SK-N-SH (cell line): ENCODE results near the gene TIAM2. TPM values are rescaled to one million over a fixed set of nuclear protein-coding genes. Genes with fewer than 3 reads are reported as not detected.

Source experiments
- CTCF ChIA-PET: fragments of 300-600, 350-600 bp; formaldehyde crosslinking; extraction: SDS; loops from one replicate; lab custom pipeline; 2021; lab: Yijun Ruan, JAX
- POLR2A ChIA-PET: fragments of 350-600 bp; sonication (Branson Sonifier 250); formaldehyde crosslinking; extraction: SDS; loops from one replicate; lab custom pipeline; 2020; ENCODE audit warnings: antibody characterized with exemption, inconsistent platforms; lab: Yijun Ruan, JAX
- DNase-seq: peaks from one replicate; pipeline ENCODE4 v3.0.0; 2012
- H2AFZ ChIP-seq: fragments of 200-600 bp; sonication (generic); 2 replicates; pipeline ENCODE4 v1.8.1; 2016; ENCODE audit warnings: antibody characterized with exemption, mild to moderate bottlenecking, low read depth
- H3F3A ChIP-seq: fragments of 200-600 bp; sonication (generic); replicated peaks from 2 replicates; pipeline ENCODE3; 2016; ENCODE audit warnings: antibody characterized with exemption, mild to moderate bottlenecking; ENCODE audit not compliant: insufficient read depth
- H3K27ac ChIP-seq, 2 experiments: fragments of 200-500 bp in 1 of 2; fragments of 200-600 bp in 1 of 2; sonication (Bioruptor generic) in 1 of 2; sonication (generic), shearing (Covaris generic) in 1 of 2; 2 replicates each; pipeline versions ENCODE4 v1.5.1 to v1.6.1; 2014 to 2016; ENCODE audit warnings: low read depth in 2 of 2, inconsistent platforms in 1 of 2, low read length in 1 of 2, mild to moderate bottlenecking in 1 of 2, mixed read lengths in 1 of 2
- H3K27me3 ChIP-seq: fragments of 200-600 bp; sonication (generic), shearing (Covaris generic); 2 replicates; pipeline ENCODE4 v1.6.1; 2016; ENCODE audit warnings: mixed run types; ENCODE audit not compliant: insufficient read depth
- H3K36me3 ChIP-seq, 2 experiments: fragments of 200-500 bp in 1 of 2; fragments of 200-600 bp in 1 of 2; sonication (Bioruptor generic) in 1 of 2; sonication (generic) in 1 of 2; replicated peaks in 1 of 2; 2 replicates each; pipeline versions ENCODE3 to v1.5.1; 2014 to 2016; ENCODE audit warnings: low read length in 1 of 2, mild to moderate bottlenecking in 1 of 2; ENCODE audit not compliant: insufficient read depth in 2 of 2, control insufficient read depth in 1 of 2
- H3K4me1 ChIP-seq, 2 experiments: fragments of 200-500 bp in 1 of 2; fragments of 200-600 bp in 1 of 2; sonication (Bioruptor generic) in 1 of 2; sonication (generic), shearing (Covaris generic) in 1 of 2; 2 replicates each; pipeline versions ENCODE4 v1.5.1 to v1.6.1; 2014 to 2016; ENCODE audit warnings: low read depth in 1 of 2, low read length in 1 of 2, mixed run types in 1 of 2; ENCODE audit not compliant: insufficient read depth in 2 of 2, control insufficient read depth in 1 of 2
- H3K4me2 ChIP-seq: fragments of 200-600 bp; sonication (generic), shearing (Covaris generic); 2 replicates; pipeline ENCODE4 v1.6.1; 2017; ENCODE audit warnings: mixed run types
- H3K4me3 ChIP-seq, 2 experiments: fragments of 200-500 bp in 1 of 2; fragments of 200-600 bp in 1 of 2; sonication (Bioruptor generic) in 1 of 2; sonication (generic), shearing (Covaris generic) in 1 of 2; 2 replicates each; pipeline versions ENCODE4 v1.5.1 to v1.8.1; 2014 to 2016; ENCODE audit warnings: low read depth in 2 of 2, inconsistent platforms in 1 of 2, low read length in 1 of 2, mild to moderate bottlenecking in 1 of 2, mixed read lengths in 1 of 2, moderate library complexity in 1 of 2
- H3K79me2 ChIP-seq: fragments of 200-600 bp; sonication (generic); 2 replicates; pipeline ENCODE4 v1.8.1; 2017; ENCODE audit warnings: mild to moderate bottlenecking; ENCODE audit not compliant: insufficient read depth
- H3K9ac ChIP-seq: fragments of 200-600 bp; sonication (generic); 2 replicates; pipeline ENCODE4 v1.6.1; 2017; ENCODE audit warnings: mixed run types
- H3K9me2 ChIP-seq: fragments of 200-600 bp; sonication (generic); 2 replicates; pipeline ENCODE4 v1.6.1; 2017; ENCODE audit warnings: mixed run types
- H3K9me3 ChIP-seq: fragments of 200-600 bp; sonication (generic); 2 replicates; pipeline ENCODE4 v1.6.1; 2017; ENCODE audit warnings: mixed run types, mild to moderate bottlenecking, moderate library complexity
- H4K20me1 ChIP-seq: fragments of 200-600 bp; sonication (generic); 2 replicates; pipeline ENCODE4 v1.6.1; 2017; ENCODE audit warnings: mild to moderate bottlenecking, mixed run types; ENCODE audit not compliant: insufficient read depth
- EP300 ChIP-seq, 2 experiments: IDR thresholded peaks; 2 replicates each; pipeline versions ENCODE4 v1.4.0 to v1.6.1; 2012; ENCODE audit warnings: borderline replicate concordance in 1 of 2, low read depth in 1 of 2, low read length in 1 of 2
- FOSL2 ChIP-seq: IDR thresholded peaks from 2 replicates; pipeline ENCODE4 v1.4.0; 2012; ENCODE audit warnings: low read depth, mild to moderate bottlenecking, moderate library complexity, borderline replicate concordance
- GATA2 ChIP-seq: sonication (generic); formaldehyde crosslinking; IDR thresholded peaks from 2 replicates; pipeline ENCODE4 v1.5.0; 2020; ENCODE audit warnings: mild to moderate bottlenecking, missing genetic modification reagents
- JUND ChIP-seq: IDR thresholded peaks from 2 replicates; pipeline ENCODE4 v1.4.0; 2012
- PBX3 ChIP-seq: IDR thresholded peaks from 2 replicates; pipeline ENCODE4; 2012
- TCF12 ChIP-seq: IDR thresholded peaks from 2 replicates; pipeline ENCODE4 v1.4.0; 2012
- USF2 ChIP-seq: fragments of 150-350 bp; IDR thresholded peaks from 2 replicates; pipeline ENCODE4 v1.6.1; 2017; ENCODE audit warnings: antibody characterized with exemption, low read length, low read depth, borderline replicate concordance
- YY1 ChIP-seq: IDR thresholded peaks from 2 replicates; pipeline ENCODE4 v1.4.0; 2012; ENCODE audit warnings: low read depth, mild to moderate bottlenecking
- WGBS: methylation state at CpG from one replicate; pipeline ENCODE4 v1.1.6; 2017; ENCODE audit warnings: low lambda C conversion rate; 5-methylcytosine and 5-hydroxymethylcytosine counted together
- polyA plus RNA-seq, 3 experiments: library from polyadenylated mRNA; depleted of rRNA; stranded (reverse); fragments of >200 nt; gene quantifications; 2 replicates each; pipeline ENCODE4 v1.2.3, GENCODE V29; 2012

The TIAM2 gene
- polyA plus RNA-seq, 1 of the 3 experiments (the other 2 are of a cell fraction): 13.6 TPM

GRCh38 chr6:155274106-155274505, 279.0 kb downstream of the TIAM2 start:
- WGBS: 11% methylated on average over 2 of the region's 2 CpGs
- Histone ChIP-seq H3K79me2 (peaks cover 20% of the 10 kb centered on the region; the same call in 1 of the 2 replicates), H4K20me1 (no peaks in the 10 kb centered on the region), H3K4me3 (no peak overlapping the region; a peak in 1 of 4 replicates), H3K36me3 (peaks cover 9 to 11% of the 10 kb centered on the region in 2 experiments), H3K27ac (peak overlapping the region; percentile 93 to 98), H3K4me1 (peaks cover 38 to 83% of the 10 kb centered on the region in 2 experiments), H2AFZ (peak overlapping the region; percentile 27; the same call in 1 of the 2 replicates), H3K27me3 (no peaks in the 10 kb centered on the region), H3K9me2 (no peaks in the 10 kb centered on the region), H3F3A (peaks cover 55% of the 10 kb centered on the region), H3K4me2 (peak overlapping the region; percentile 48), H3K9me3 (no peaks in the 10 kb centered on the region), H3K9ac (peak overlapping the region; percentile 49; the same call in 1 of the 2 replicates)
- TF ChIP-seq GATA2 (CRISPR knock-in tag) (no peak), TCF12 (peak; percentile 66), FOSL2 (peak; percentile 4; the same call in 1 of the 2 replicates), EP300 (IDR thresholded peaks at IDR 0.05; ENCODE audit: borderline replicate concordance in 1 of 2, low read depth in 1 of 2, low read length in 1 of 2) (peak in 1 of 2 experiments; percentile 24; a peak in 1 of 4 replicates), USF2 (no peak), JUND (peak; percentile 14; the same call in 1 of the 2 replicates), PBX3 (peak; percentile 71)
- ChIA-PET CTCF (interaction anchor here (1.2 kb wide), 1 partner anchor 164 kb away, joined by 3 read pairs; no protein-coding TSS in a partner anchor), POLR2A (no interaction called here)
- no peak for DNase-seq

- Histone ChIP-seq H3F3A (peaks cover 55% of the 10 kb centered on the region), H3K4me3 (no peak overlapping the region), H3K4me1 (peaks cover 38 to 80% of the 10 kb centered on the region in 2 experiments), H3K27ac (peak overlapping the region; percentile 93 to 98), H3K9me2 (no peaks in the 10 kb centered on the region), H3K4me2 (peak overlapping the region; percentile 48; the same call in 1 of the 2 replicates), H3K9ac (peak overlapping the region; percentile 49; the same call in 1 of the 2 replicates), H3K27me3 (no peaks in the 10 kb centered on the region), H2AFZ (peak overlapping the region; percentile 27; the same call in 1 of the 2 replicates), H3K79me2 (peaks cover 16% of the 10 kb centered on the region; the same call in 1 of the 2 replicates), H3K36me3 (peaks cover 10 to 15% of the 10 kb centered on the region in 2 experiments), H4K20me1 (no peaks in the 10 kb centered on the region), H3K9me3 (no peaks in the 10 kb centered on the region)
- DNase-seq: no peak
- TF ChIP-seq JUND (peak; percentile 38; the same call in 1 of the 2 replicates), FOSL2 (peak; percentile 35; the same call in 1 of the 2 replicates), YY1 (no peak)
- 28% methylated on average over 1 of the region's 1 CpG for WGBS
- ChIA-PET CTCF (interaction anchor here (1.2 to 4.2 kb wide), 3 partner anchors 13 to 347 kb away, joined by 3 to 26 read pairs (median 4); no protein-coding TSS in a partner anchor), POLR2A (no interaction called here)
Observed at GRCh38 chr6:155274533-155274932, 279.4 kb downstream of the TIAM2 start.
